A673 (cell line): ENCODE data around the gene PLSCR1.

Experiments used
- CTCF ChIP-seq: fragments of 300-800, 200-600 bp; sonication (generic); conservative IDR thresholded peaks from 2 replicates; pipeline ENCODE4 v1.5.1; 2017; ENCODE audit warnings: low read depth, mild to moderate bottlenecking, antibody characterized with exemption, low read length, moderate library complexity, mixed read lengths
- EZH2 ChIP-seq: fragments of 200-600 bp; sonication (generic); IDR thresholded peaks from 2 replicates; pipeline ENCODE4 v1.6.1; 2017; ENCODE audit warnings: borderline replicate concordance, low read depth, mild to moderate bottlenecking, mixed read lengths, antibody characterized with exemption, low read length; ENCODE audit not compliant: poor library complexity, severe bottlenecking

GRCh38 chr3:146544002-146544928 is at the start of gene PLSCR1:
- TF ChIP-seq CTCF (no peak), EZH2 (no peak)
